Right lobe of liver (tissue), 6 donors: ENCODE results near the gene ALOXE3. TPM values are rescaled to one million over a fixed set of nuclear protein-coding genes. Genes with fewer than 3 reads are reported as not detected.

Source experiments
- ATAC-seq, 4 donors: fragments of 200-7000 bp; cut with Tn5 transposase; one replicate each; pipeline ENCODE4 v1.9.1; 2020; ENCODE audit warnings: mild to moderate bottlenecking in 4 of 4, moderate library complexity in 4 of 4
- DNase-seq, 3 donors: peaks; one replicate each; pipeline ENCODE4 v3.0.0-alpha.2; 2020
- H3K27ac ChIP-seq, 3 donors: fragments of 200-600 bp; one replicate each; pipeline ENCODE4 v1.8.0; 2022
- H3K27me3 ChIP-seq, 2 donors: fragments of 200-600 bp; one replicate each; pipeline ENCODE4 v1.8.0; 2022
- H3K36me3 ChIP-seq, 4 donors: fragments of 200-600 bp; sonication (generic) in 1 of 4; one replicate each; pipeline versions ENCODE4 v1.5.1 to v1.8.0; 2017 to 2022; ENCODE audit warnings: control low read depth in 1 of 4
- H3K4me1 ChIP-seq, 4 donors: fragments of 200-600 bp; sonication (generic) in 1 of 4; one replicate each; pipeline versions ENCODE4 v1.5.1 to v1.8.0; 2017 to 2022; ENCODE audit warnings: control low read depth in 1 of 4
- H3K4me3 ChIP-seq, 3 donors: fragments of 200-600 bp; one replicate each; pipeline ENCODE4 v1.8.0; 2022
- H3K9me3 ChIP-seq, 4 donors: fragments of 200-600 bp; sonication (generic) in 1 of 4; one replicate each; pipeline versions ENCODE4 v1.5.1 to v1.8.0; 2017 to 2022; ENCODE audit warnings: control low read depth in 1 of 4
- CTCF ChIP-seq, 4 donors: fragments of 200-600 bp in 3 of 4; fragments of 450-650 bp in 1 of 4; IDR thresholded peaks; one replicate each; pipeline versions ENCODE4 v1.5.1 to v1.8.0; 2016 to 2022; ENCODE audit warnings: antibody characterized with exemption in 4 of 4, mild to moderate bottlenecking in 2 of 4
- POLR2A ChIP-seq: fragments of 450-650 bp; IDR thresholded peaks from one replicate; pipeline ENCODE4 v1.6.1; 2017; ENCODE audit warnings: antibody characterized with exemption, mild to moderate bottlenecking
- WGBS: methylation state at CpG from one replicate; pipeline ENCODE4 v1.1.6; 2018; ENCODE audit warnings: low coverage, low lambda C conversion rate; ENCODE audit not compliant: insufficient coverage; ENCODE audit errors: missing lambda C conversion rate; 5-methylcytosine and 5-hydroxymethylcytosine counted together
- intact Hi-C, 2 donors: fragments of 100-400 bp; cut with DNase I; formaldehyde crosslinking; loops; one replicate each; pipeline versions ENCODE4 v1.11.2 to v1.14.1; 2022
- total RNA-seq, 6 experiments: library from RNA; depleted of rRNA in 2 of 6; stranded (reverse); fragments of >200 nt in 2 of 6; fragmentation: NEBNext Ultra II Directional in 3 of 6; extraction: Animal tissue kit (Norgen Biotek cat#: 25700) in 3 of 6; gene quantifications; one replicate each; pipeline versions ENCODE4 v1.1.0 to v1.2.4, GENCODE V29; 2016 to 2023
- donor health status: DM: no; HTN: yes; CAD: no.
- donor health status: DM: no; HTN: no; CAD: no.
- donor health status: DM: no; HTN: no; CAD: no.
- donor health status: DM: no; HTN: yes; CAD: no.
- donor health status: DM: no; HTN: yes; CAD: no.

The ALOXE3 gene
- total RNA-seq, 6 experiments from 2014 or later, result not detected

- intact Hi-C loops, result no loop called here
- ATAC-seq, result peak; percentile 50 to 72 (median 59)
Measured at GRCh38 chr17:8163978-8164814, 45.9 kb upstream of the ALOXE3 start.

GRCh38 chr17:8162997-8163977 lies 45.0 kb upstream of the ALOXE3 start:
- TF ChIP-seq CTCF (IDR thresholded peaks at IDR 0.05) (no peak), POLR2A (no peak)
- ATAC-seq (peak; percentile 59 to 73 (median 69)), DNase-seq (peak; percentile 64 to 86 (median 83))
- peak overlapping the region; percentile 99 for H3K27ac ChIP-seq
- peaks cover 0 to 14% (median 0%) of the 10 kb centered on the region in 4 donors for H3K36me3 ChIP-seq
- WGBS, result 10% methylated on average over 16 of the region's 55 CpGs
- H3K27me3 ChIP-seq, result no peaks in the 10 kb centered on the region
- peak overlapping the region; percentile 91 to 97 (median 91) for H3K4me3 ChIP-seq
- no peaks in the 10 kb centered on the region for H3K9me3 ChIP-seq
- H3K4me1 ChIP-seq, result peaks cover 0 to 31% (median 21%) of the 10 kb centered on the region in 4 donors
- intact Hi-C loops, result no loop called here

More at GRCh38 chr17:8163978-8164814, 45.9 kb upstream of the ALOXE3 start:
- DNase-seq, result peak in 2 of 3 donors; percentile 76 to 82
- peak overlapping the region; percentile 99 for H3K27ac ChIP-seq
- peak; percentile 30 for TF ChIP-seq POLR2A
- no peak for TF ChIP-seq CTCF (IDR thresholded peaks at IDR 0.05)
- H3K27me3 ChIP-seq, result no peaks in the 10 kb centered on the region
- H3K4me3 ChIP-seq, result no peak overlapping the region
- 12% methylated on average over 9 of the region's 13 CpGs for WGBS
- H3K36me3 ChIP-seq, result peaks cover 0 to 14% (median 0%) of the 10 kb centered on the region in 4 donors
- H3K9me3 ChIP-seq, result no peaks in the 10 kb centered on the region
- H3K4me1 ChIP-seq, result peaks cover 0 to 27% (median 19%) of the 10 kb centered on the region in 4 donors

- Histone ChIP-seq H3K4me3 (peak within 1 kb of the TSS; percentile 91 to 97 (median 91)), H3K27me3 (no peaks in the 10 kb centered on the region), H3K36me3 (peaks cover 0 to 14% (median 0%) of the 10 kb centered on the region in 4 donors), H3K27ac (peak within 1 kb of the TSS; percentile 99), H3K4me1 (peaks cover 0 to 31% (median 21%) of the 10 kb centered on the region in 4 donors), H3K9me3 (no peaks in the 10 kb centered on the region)
- peak in 1 of 4 donors; percentile 22 for TF ChIP-seq CTCF (IDR thresholded peaks at IDR 0.05)
- peak; percentile 72 for TF ChIP-seq POLR2A
- ATAC-seq (peak; percentile 20 to 53 (median 41)), DNase-seq (peak; percentile 82 to 84 (median 83))
- intact Hi-C loops, result no loop called here
- WGBS, result 0% methylated on average over 32 of the region's 75 CpGs
Measured at GRCh38 chr17:8162233-8162996, 44.1 kb upstream of the ALOXE3 start, which contains the start of gene VAMP2. TSS of gene VAMP2 (minus strand) at chr17:8162948. CDS start at chr17:8162879, 69 bp downstream.
